ENCODE measurements around the gene EBPL. TPM values are rescaled to one million over a fixed set of nuclear protein-coding genes. Genes with fewer than 3 reads are reported as not detected.

Gene EBPL
- total and polyA plus RNA-seq, 7 experiments from 2014 or later = 13.3 to 74.6 (median 20.7) TPM

DNA sequence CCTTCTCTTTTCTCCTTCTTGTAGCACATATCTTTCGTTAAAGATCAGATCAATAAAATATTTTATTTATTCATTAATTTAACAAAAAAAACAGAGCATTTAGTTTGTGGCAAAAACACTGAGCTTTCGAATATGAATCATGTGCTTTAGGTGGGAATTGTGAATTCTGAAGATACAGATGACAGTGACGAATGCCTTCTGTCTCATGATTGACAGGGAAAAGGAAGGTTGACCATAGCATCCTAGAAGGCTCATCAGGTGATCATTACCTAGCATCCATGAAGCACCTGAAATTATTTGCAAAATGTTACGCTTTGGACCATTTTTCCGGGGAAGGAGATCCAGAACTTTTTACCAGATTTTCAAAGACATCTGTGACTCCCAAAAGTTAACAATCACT lies 59.1 kb downstream of the EBPL start:
- ATAC-seq = no peak
- H3K4me3 ChIP-seq (ENCODE audit: low read length) = no peak overlapping the region
- no peak overlapping the region for H3K27ac ChIP-seq (ENCODE audit: low read depth, low read length)
- H3K9me3 ChIP-seq (ENCODE audit: control insufficient read depth in 2 of 3, low read length in 3 of 3) = no peaks in the 10 kb centered on the region
- H3K36me3 Mint-ChIP-seq = peaks cover 0 to 8% (median 0%) of the 10 kb centered on the region in 5 donors
- no peaks in the 10 kb centered on the region for H3K27me3 Mint-ChIP-seq
- intact Hi-C loops (cut with micrococcal nuclease) = no loop called here
- peaks cover 5 to 46% (median 28%) of the 10 kb centered on the region in 7 donors for H3K4me1 Mint-ChIP-seq
- H3K9me3 Mint-ChIP-seq = peaks cover 0 to 6% (median 0%) of the 10 kb centered on the region in 11 donors
- H3K36me3 ChIP-seq (ENCODE audit: control insufficient read depth in 2 of 3, insufficient read depth in 3 of 3, low read length in 3 of 3) = no peaks in the 10 kb centered on the region
- no peaks in the 10 kb centered on the region for H3K27me3 ChIP-seq (ENCODE audit: control insufficient read depth in 2 of 2, insufficient read depth in 2 of 2, low read length in 2 of 2)
- ChIA-PET POLR2A (interaction anchor here (0.7 kb wide), 1 partner anchor 961 kb away, joined by 3 read pairs; no protein-coding TSS in a partner anchor), CTCF (interaction anchor here (0.5 kb wide), 1 partner anchor 72 kb away, joined by 3 read pairs; no protein-coding TSS in a partner anchor)
- no peak overlapping the region for H3K27ac Mint-ChIP-seq
- no peak for DNase-seq
- H3K4me3 Mint-ChIP-seq = no peak overlapping the region
- H3K4me1 ChIP-seq (ENCODE audit: control insufficient read depth in 2 of 2, insufficient read depth in 2 of 2, low read length in 2 of 2) = peaks cover 0 to 5% of the 10 kb centered on the region in 2 donors

- H3K4me1 ChIP-seq (ENCODE audit: control insufficient read depth in 2 of 2, insufficient read depth in 2 of 2, low read length in 2 of 2) = peaks cover 0 to 5% of the 10 kb centered on the region in 2 donors
- Mint-ChIP-seq H3K27ac (no peak overlapping the region), H3K27me3 (no peaks in the 10 kb centered on the region), H3K9me3 (peaks cover 0 to 6% (median 0%) of the 10 kb centered on the region in 11 donors), H3K4me3 (no peak overlapping the region), H3K4me1 (peaks cover 5 to 38% (median 24%) of the 10 kb centered on the region in 7 donors), H3K36me3 (peaks cover 0 to 8% (median 0%) of the 10 kb centered on the region in 5 donors)
- no peaks in the 10 kb centered on the region for H3K27me3 ChIP-seq (ENCODE audit: control insufficient read depth in 2 of 2, insufficient read depth in 2 of 2, low read length in 2 of 2)
- no peaks in the 10 kb centered on the region for H3K9me3 ChIP-seq (ENCODE audit: control insufficient read depth in 2 of 3, low read length in 3 of 3)
- no peak overlapping the region for H3K27ac ChIP-seq (ENCODE audit: low read depth, low read length)
- POLR2A ChIA-PET = no interaction called here
- CTCF ChIA-PET = interaction anchor here (0.5 kb wide), 1 partner anchor 15 kb away, joined by 4 read pairs; no protein-coding TSS in a partner anchor
- intact Hi-C loops (cut with micrococcal nuclease) = no loop called here
- no peaks in the 10 kb centered on the region for H3K36me3 ChIP-seq (ENCODE audit: control insufficient read depth in 2 of 3, insufficient read depth in 3 of 3, low read length in 3 of 3)
- no peak overlapping the region for H3K4me3 ChIP-seq (ENCODE audit: low read length)
- DNase-seq = no peak
- ATAC-seq = no peak
Measured at GRCh38 chr13:49630580-49630979, 60.7 kb downstream of the EBPL start.

GRCh38 chr13:49629947-49630346 lies 61.3 kb downstream of the EBPL start:
- Mint-ChIP-seq H3K27me3 (no peaks in the 10 kb centered on the region), H3K4me1 (peaks cover under 1 to 32% (median 19%) of the 10 kb centered on the region in 7 donors), H3K4me3 (no peak overlapping the region), H3K9me3 (peaks cover 0 to 6% (median 0%) of the 10 kb centered on the region in 11 donors), H3K36me3 (peaks cover 0 to 8% (median 0%) of the 10 kb centered on the region in 5 donors), H3K27ac (peak overlapping the region in 1 of 9 donors; percentile 72)
- H3K36me3 ChIP-seq (ENCODE audit: control insufficient read depth in 2 of 3, insufficient read depth in 3 of 3, low read length in 3 of 3) = no peaks in the 10 kb centered on the region
- H3K27ac ChIP-seq (ENCODE audit: low read depth, low read length) = no peak overlapping the region
- no peak for ATAC-seq
- POLR2A ChIA-PET = no interaction called here
- H3K9me3 ChIP-seq (ENCODE audit: control insufficient read depth in 2 of 3, low read length in 3 of 3) = no peaks in the 10 kb centered on the region
- peaks cover 0 to 5% of the 10 kb centered on the region in 2 donors for H3K4me1 ChIP-seq (ENCODE audit: control insufficient read depth in 2 of 2, insufficient read depth in 2 of 2, low read length in 2 of 2)
- intact Hi-C loops (cut with micrococcal nuclease) = no loop called here
- H3K27me3 ChIP-seq (ENCODE audit: control insufficient read depth in 2 of 2, insufficient read depth in 2 of 2, low read length in 2 of 2) = no peaks in the 10 kb centered on the region
- H3K4me3 ChIP-seq (ENCODE audit: low read length) = no peak overlapping the region
- CTCF ChIA-PET = interaction anchor here (0.5 kb wide), 1 partner anchor 15 kb away, joined by 4 read pairs; no protein-coding TSS in a partner anchor
- DNase-seq = no peak

GRCh38 chr13:49629196-49629938 lies 61.9 kb downstream of the EBPL start:
- no peaks in the 10 kb centered on the region for H3K27me3 Mint-ChIP-seq
- no peaks in the 10 kb centered on the region for H3K36me3 ChIP-seq (ENCODE audit: control insufficient read depth in 2 of 3, insufficient read depth in 3 of 3, low read length in 3 of 3)
- peak overlapping the region in 8 of 10 donors; percentile 29 to 93 (median 52) for H3K4me3 Mint-ChIP-seq
- intact Hi-C loops (cut with micrococcal nuclease) = no loop called here
- ChIA-PET POLR2A (interaction anchor here (0.6 kb wide), 1 partner anchor 12 kb away, joined by 3 read pairs; no protein-coding TSS in a partner anchor), CTCF (interaction anchor here (0.6 kb wide), 1 partner anchor 39 kb away, joined by 7 read pairs; no protein-coding TSS in a partner anchor)
- H3K27ac ChIP-seq (ENCODE audit: low read depth, low read length) = no peak overlapping the region
- DNase-seq = no peak
- peak overlapping the region in 3 of 9 donors; percentile 86 to 94 (median 88) for H3K27ac Mint-ChIP-seq
- H3K4me3 ChIP-seq (ENCODE audit: low read length) = no peak overlapping the region
- ATAC-seq = no peak
- H3K9me3 ChIP-seq (ENCODE audit: control insufficient read depth in 2 of 3, low read length in 3 of 3) = no peaks in the 10 kb centered on the region
- no peaks in the 10 kb centered on the region for H3K27me3 ChIP-seq (ENCODE audit: control insufficient read depth in 2 of 2, insufficient read depth in 2 of 2, low read length in 2 of 2)
- H3K4me1 Mint-ChIP-seq = peaks cover 0 to 26% (median 19%) of the 10 kb centered on the region in 7 donors
- peaks cover 0 to 6% (median 0%) of the 10 kb centered on the region in 5 donors for H3K36me3 Mint-ChIP-seq
- peaks cover 0 to 5% of the 10 kb centered on the region in 2 donors for H3K4me1 ChIP-seq (ENCODE audit: control insufficient read depth in 2 of 2, insufficient read depth in 2 of 2, low read length in 2 of 2)
- peaks cover 0 to 6% (median 0%) of the 10 kb centered on the region in 11 donors for H3K9me3 Mint-ChIP-seq

GRCh38 chr13:49627831-49628652 lies 63.2 kb downstream of the EBPL start, which contains the start of gene ARL11:
Gene ARL11 (plus strand): TSS chr13:49628507. CDS start chr13:49630448, 1,941 bp downstream.
- Histone ChIP-seq H3K9me3 (ENCODE audit: control insufficient read depth in 2 of 3, low read length in 3 of 3) (no peaks in the 10 kb centered on the region), H3K27me3 (ENCODE audit: control insufficient read depth in 2 of 2, insufficient read depth in 2 of 2, low read length in 2 of 2) (no peaks in the 10 kb centered on the region), H3K4me1 (ENCODE audit: control insufficient read depth in 2 of 2, insufficient read depth in 2 of 2, low read length in 2 of 2) (peaks cover 0 to 5% of the 10 kb centered on the region in 2 donors), H3K36me3 (ENCODE audit: control insufficient read depth in 2 of 3, insufficient read depth in 3 of 3, low read length in 3 of 3) (no peaks in the 10 kb centered on the region), H3K27ac (ENCODE audit: low read depth, low read length) (no peak within 1 kb of the TSS), H3K4me3 (ENCODE audit: low read length) (peak within 1 kb of the TSS; percentile 40)
- Mint-ChIP-seq H3K36me3 (peaks cover 0 to under 1% (median 0%) of the 10 kb centered on the region in 5 donors), H3K27me3 (no peaks in the 10 kb centered on the region), H3K9me3 (peaks cover 0 to 1% (median 0%) of the 10 kb centered on the region in 11 donors), H3K4me3 (peak within 1 kb of the TSS; percentile 76 to 93 (median 88)), H3K4me1 (peaks cover 0 to 21% (median 18%) of the 10 kb centered on the region in 7 donors), H3K27ac (peak within 1 kb of the TSS; percentile 7 to 94 (median 71))
- intact Hi-C loops (cut with micrococcal nuclease) = no loop called here
- DNase-seq (peak; percentile 33 to 66 (median 47)), ATAC-seq (peak; percentile 92)
- CTCF ChIA-PET = no interaction called here
- POLR2A ChIA-PET = interaction anchor here (1.1 to 1.6 kb wide), 4 partner anchors 13 to 88 kb away, joined by 3 to 4 read pairs (median 4); partner anchors contain the start of gene RCBTB1

DNA sequence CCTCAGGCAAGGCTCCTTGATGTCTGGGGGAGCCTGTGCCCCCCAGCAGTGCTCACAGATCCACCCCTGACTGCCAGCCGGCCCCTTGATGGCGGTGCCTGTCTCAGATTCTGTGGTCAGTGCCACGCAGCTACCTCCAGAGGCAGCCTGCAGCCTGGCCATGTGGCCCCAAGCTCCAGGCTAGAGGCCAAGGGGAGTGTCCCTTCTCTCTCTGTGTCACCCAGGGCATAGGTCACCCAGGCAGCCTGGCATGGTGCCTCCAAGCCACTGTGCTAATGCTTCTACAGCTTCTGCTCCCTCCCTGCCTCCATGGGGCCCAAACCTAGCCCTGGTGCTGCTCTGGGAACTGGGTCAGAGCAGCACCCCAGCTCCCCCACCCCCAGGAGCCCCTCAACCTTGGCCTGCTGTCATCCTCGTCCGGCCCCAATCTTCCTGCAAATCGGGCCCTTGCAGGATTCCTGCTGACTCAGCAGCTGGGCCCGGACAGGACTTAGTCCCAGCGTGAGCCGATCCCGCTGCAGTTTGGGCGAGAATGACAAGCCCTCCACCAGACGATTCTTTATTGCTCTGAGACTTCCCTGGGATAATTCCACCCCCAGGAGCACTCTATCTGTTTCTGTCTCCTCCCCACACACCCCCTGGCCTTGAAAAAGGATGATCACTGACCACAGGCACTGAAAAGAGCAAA lies 65.8 kb downstream of the EBPL start:
- Histone ChIP-seq H3K36me3 (ENCODE audit: control insufficient read depth in 2 of 3, insufficient read depth in 3 of 3, low read length in 3 of 3) (no peaks in the 10 kb centered on the region), H3K9me3 (ENCODE audit: control insufficient read depth in 2 of 3, low read length in 3 of 3) (no peaks in the 10 kb centered on the region), H3K27me3 (ENCODE audit: control insufficient read depth in 2 of 2, insufficient read depth in 2 of 2, low read length in 2 of 2) (no peaks in the 10 kb centered on the region), H3K27ac (ENCODE audit: low read depth, low read length) (no peak overlapping the region), H3K4me3 (ENCODE audit: low read length) (no peak overlapping the region), H3K4me1 (ENCODE audit: control insufficient read depth in 2 of 2, insufficient read depth in 2 of 2, low read length in 2 of 2) (peaks cover 0 to 5% of the 10 kb centered on the region in 2 donors)
- peaks cover 0 to 21% (median 18%) of the 10 kb centered on the region in 7 donors for H3K4me1 Mint-ChIP-seq
- no peak overlapping the region for H3K27ac Mint-ChIP-seq
- ATAC-seq (no peak), DNase-seq (no peak)
- ChIA-PET POLR2A (no interaction called here), CTCF (interaction anchor here (0.6 kb wide), 1 partner anchor 17 kb away, joined by 5 read pairs; no protein-coding TSS in a partner anchor)
- no peak overlapping the region for H3K4me3 Mint-ChIP-seq
- peaks cover 0 to 4% (median 0%) of the 10 kb centered on the region in 5 donors for H3K27me3 Mint-ChIP-seq
- no peaks in the 10 kb centered on the region for H3K9me3 Mint-ChIP-seq
- intact Hi-C loops (cut with micrococcal nuclease) = no loop called here
- no peaks in the 10 kb centered on the region for H3K36me3 Mint-ChIP-seq
